ENCODE results near the gene RNF11.

Gene RNF11

GRCh38 chr1:51266791-51267190 is 30.7 kb downstream of the RNF11 start:
- no peak for ATAC-seq
- TF ChIP-seq ISL1 (CRISPR knock-in tag; IDR thresholded peaks at IDR 0.05) (no peak), ZNF8 (CRISPR knock-in tag; IDR thresholded peaks at IDR 0.05) (no peak), CSRNP3 (CRISPR knock-in tag; IDR thresholded peaks at IDR 0.05) (no peak), TSHZ2 (CRISPR knock-in tag; IDR thresholded peaks at IDR 0.05) (no peak), SNAI2 (CRISPR knock-in tag; IDR thresholded peaks at IDR 0.05) (no peak), ZFP3 (CRISPR knock-in tag; IDR thresholded peaks at IDR 0.05) (no peak), PATZ1 (CRISPR knock-in tag; IDR thresholded peaks at IDR 0.05; ENCODE audit: borderline replicate concordance) (no peak), ZFP30 (CRISPR knock-in tag; IDR thresholded peaks at IDR 0.05) (no peak), ZC3H10 (CRISPR knock-in tag; IDR thresholded peaks at IDR 0.05) (no peak)

GRCh38 chr1:51268634-51269033 is 32.6 kb downstream of the RNF11 start:
- no peak for ATAC-seq
- TF ChIP-seq ZFP3 (CRISPR knock-in tag; IDR thresholded peaks at IDR 0.05) (no peak), POU6F1 (CRISPR knock-in tag; IDR thresholded peaks at IDR 0.05; ENCODE audit: borderline replicate concordance, low read depth) (no peak), TOX (CRISPR knock-in tag; IDR thresholded peaks at IDR 0.05; ENCODE audit: borderline replicate concordance) (no peak), ZFP30 (CRISPR knock-in tag; IDR thresholded peaks at IDR 0.05) (peak; percentile 87), ZNF565 (CRISPR knock-in tag; conservative IDR thresholded peaks at IDR 0.05; ENCODE audit: low read depth) (no peak), ZNF8 (CRISPR knock-in tag; IDR thresholded peaks at IDR 0.05) (no peak), ISL1 (CRISPR knock-in tag; IDR thresholded peaks at IDR 0.05) (peak; percentile 70; the same call in 1 of the 2 replicates), CREB5 (CRISPR knock-in tag; IDR thresholded peaks at IDR 0.05; ENCODE audit: low read depth) (no peak), SNAI2 (CRISPR knock-in tag; IDR thresholded peaks at IDR 0.05) (no peak), RARB (CRISPR knock-in tag; IDR thresholded peaks at IDR 0.05) (no peak)

- TF ChIP-seq GLIS3 (CRISPR knock-in tag; IDR thresholded peaks at IDR 0.05) (no peak), CSRNP3 (CRISPR knock-in tag; IDR thresholded peaks at IDR 0.05) (no peak)
- ATAC-seq, result no peak
These were observed 34.7 kb downstream of the RNF11 start for GRCh38 chr1:51270751-51271150.

- no peak for ATAC-seq
- TF ChIP-seq ZNF565 (CRISPR knock-in tag; conservative IDR thresholded peaks at IDR 0.05; ENCODE audit: low read depth) (no peak), ARNTL (CRISPR knock-in tag; IDR thresholded peaks at IDR 0.05; ENCODE audit: borderline replicate concordance, low read depth) (no peak), ZC3H10 (CRISPR knock-in tag; IDR thresholded peaks at IDR 0.05) (no peak), BACH2 (CRISPR knock-in tag; IDR thresholded peaks at IDR 0.05; ENCODE audit: borderline replicate concordance) (no peak), RARB (CRISPR knock-in tag; IDR thresholded peaks at IDR 0.05) (no peak), ISL1 (CRISPR knock-in tag; IDR thresholded peaks at IDR 0.05) (no peak), CREB5 (CRISPR knock-in tag; IDR thresholded peaks at IDR 0.05; ENCODE audit: low read depth) (no peak), CSRNP3 (CRISPR knock-in tag; IDR thresholded peaks at IDR 0.05) (no peak), OSR1 (CRISPR knock-in tag; IDR thresholded peaks at IDR 0.05) (no peak), PATZ1 (CRISPR knock-in tag; IDR thresholded peaks at IDR 0.05; ENCODE audit: borderline replicate concordance) (no peak)
These were observed 36.8 kb downstream of the RNF11 start for GRCh38 chr1:51272916-51273315.

Measured in SK-N-SH treated with all-trans-retinoic acid at 6 μM for 48 hours (cell line).